Neural cell (in vitro differentiated cells): ENCODE results near the gene NR4A2. TPM values are rescaled to one million over a fixed set of nuclear protein-coding genes. Genes with fewer than 3 reads are reported as not detected.

ENCODE experiments used
- H2AFZ ChIP-seq: fragments of 200-600, 300-800 bp; sonication (generic), shearing (Covaris generic); 2 replicates; pipeline ENCODE4 v1.6.0; 2014; ENCODE audit warnings: low read depth, mild to moderate bottlenecking, antibody characterized with exemption, low read length, moderate library complexity
- H3F3A ChIP-seq: fragments of 200-600 bp; shearing (Covaris generic); 2 replicates; pipeline ENCODE4 v1.6.1; 2016; ENCODE audit warnings: mild to moderate bottlenecking, moderate library complexity, mixed read lengths, antibody characterized with exemption, low read length; ENCODE audit not compliant: insufficient read depth, poor library complexity, severe bottlenecking
- H3K27ac ChIP-seq: fragments of 200-600, 300-800 bp; sonication (generic), shearing (Covaris generic); 2 replicates; pipeline ENCODE4 v1.5.1; 2014; ENCODE audit warnings: mild to moderate bottlenecking, low read length, moderate library complexity
- H3K27me3 ChIP-seq: fragments of 300-800, 200-600 bp; sonication (generic), shearing (Covaris generic); 2 replicates; pipeline ENCODE4 v1.6.0; 2014; ENCODE audit warnings: mild to moderate bottlenecking, low read depth, low read length, moderate library complexity; ENCODE audit not compliant: insufficient read depth
- H3K36me3 ChIP-seq: fragments of 300-800, 200-600 bp; sonication (generic), shearing (Covaris generic); 2 replicates; pipeline ENCODE4 v1.5.1; 2014; ENCODE audit warnings: mild to moderate bottlenecking, antibody characterized with exemption, low read length, moderate library complexity; ENCODE audit not compliant: insufficient read depth
- H3K4me2 ChIP-seq: fragments of 300-800, 200-600 bp; sonication (generic), shearing (Covaris generic); 2 replicates; pipeline ENCODE4 v1.6.0; 2014; ENCODE audit warnings: mild to moderate bottlenecking, low read length
- H3K4me3 ChIP-seq: fragments of 300-800, 200-600 bp; sonication (generic), shearing (Covaris generic); 2 replicates; pipeline ENCODE4 v1.5.1; 2014; ENCODE audit warnings: mild to moderate bottlenecking, low read length, moderate library complexity
- H3K79me2 ChIP-seq: fragments of 200-600 bp; shearing (Covaris generic); replicated peaks from 2 replicates; pipeline ENCODE4 v1.6.0; 2014; ENCODE audit warnings: mild to moderate bottlenecking, low read length, moderate library complexity; ENCODE audit not compliant: insufficient read depth
- H3K9ac ChIP-seq: fragments of 300-800, 200-600 bp; sonication (generic), shearing (Covaris generic); 2 replicates; pipeline ENCODE4 v1.6.1; 2016; ENCODE audit warnings: mild to moderate bottlenecking, low read length, mixed read lengths
- H3K9me2 ChIP-seq: fragments of 200-600 bp; shearing (Covaris generic); 2 replicates; pipeline ENCODE4 v1.6.1; 2016; ENCODE audit warnings: mild to moderate bottlenecking, low read length, mixed read lengths; ENCODE audit not compliant: insufficient read depth
- H3K9me3 ChIP-seq: fragments of 200-600, 300-800 bp; sonication (generic), shearing (Covaris generic); 2 replicates; pipeline ENCODE4 v1.6.1; 2016; ENCODE audit warnings: mild to moderate bottlenecking, mixed run types, low read length, moderate library complexity, mixed read lengths
- H4K20me1 ChIP-seq: fragments of 200-600 bp; shearing (Covaris generic); 2 replicates; pipeline ENCODE4 v1.6.1; 2016; ENCODE audit warnings: mild to moderate bottlenecking, mixed run types; ENCODE audit not compliant: insufficient read depth
- CTCF ChIP-seq: fragments of 450-650 bp; IDR thresholded peaks from 2 replicates; pipeline ENCODE4 v1.5.1; 2014; ENCODE audit warnings: antibody characterized with exemption, mild to moderate bottlenecking, moderate library complexity; ENCODE audit not compliant: poor library complexity, severe bottlenecking
- EP300 ChIP-seq: fragments of 450-650 bp; conservative IDR thresholded peaks from 2 replicates; pipeline ENCODE4 v1.6.1; 2014; ENCODE audit warnings: antibody characterized with exemption, mild to moderate bottlenecking, moderate library complexity; ENCODE audit not compliant: poor library complexity, severe bottlenecking
- EZH2 ChIP-seq: fragments of 200-600, 300-800 bp; shearing (Covaris generic), sonication (generic); IDR thresholded peaks from 2 replicates; pipeline ENCODE4 v1.6.1; 2014; ENCODE audit warnings: antibody characterized with exemption, low read length, borderline replicate concordance, mild to moderate bottlenecking; ENCODE audit not compliant: insufficient read depth, poor library complexity, severe bottlenecking
- MXI1 ChIP-seq: fragments of 450-650 bp; conservative IDR thresholded peaks from 2 replicates; pipeline ENCODE4 v1.6.1; 2014; ENCODE audit warnings: antibody characterized with exemption, mild to moderate bottlenecking; ENCODE audit not compliant: poor library complexity, severe bottlenecking
- POLR2AphosphoS5 ChIP-seq: IDR thresholded peaks from 2 replicates; pipeline ENCODE4 v1.6.1; 2012
- RAD21 ChIP-seq: fragments of 450-650 bp; conservative IDR thresholded peaks from 2 replicates; pipeline ENCODE4 v1.6.1; 2014; ENCODE audit warnings: antibody characterized with exemption, mild to moderate bottlenecking, moderate library complexity
- SMC3 ChIP-seq: fragments of 450-650 bp; conservative IDR thresholded peaks from 2 replicates; pipeline ENCODE4 v1.6.1; 2014; ENCODE audit warnings: antibody characterized with exemption, mild to moderate bottlenecking, moderate library complexity; ENCODE audit not compliant: poor library complexity
- TAF1 ChIP-seq: IDR thresholded peaks from 2 replicates; pipeline ENCODE4 v1.6.1; 2012; ENCODE audit warnings: low read depth
- polyA plus RNA-seq: library from polyadenylated mRNA; depleted of rRNA; stranded (reverse); fragments of >200 nt; gene quantifications from 2 replicates; pipeline ENCODE4 v1.2.3, GENCODE V29; 2014
- TF ChIP-seq, protein P1 (sequence below): IDR thresholded peaks from 2 replicates; pipeline ENCODE4 v1.6.1; 2012; ENCODE audit warnings: borderline replicate concordance

Gene NR4A2
- polyA plus RNA-seq, 1 donor from 2014 or later, result 0.48 TPM

DNA sequence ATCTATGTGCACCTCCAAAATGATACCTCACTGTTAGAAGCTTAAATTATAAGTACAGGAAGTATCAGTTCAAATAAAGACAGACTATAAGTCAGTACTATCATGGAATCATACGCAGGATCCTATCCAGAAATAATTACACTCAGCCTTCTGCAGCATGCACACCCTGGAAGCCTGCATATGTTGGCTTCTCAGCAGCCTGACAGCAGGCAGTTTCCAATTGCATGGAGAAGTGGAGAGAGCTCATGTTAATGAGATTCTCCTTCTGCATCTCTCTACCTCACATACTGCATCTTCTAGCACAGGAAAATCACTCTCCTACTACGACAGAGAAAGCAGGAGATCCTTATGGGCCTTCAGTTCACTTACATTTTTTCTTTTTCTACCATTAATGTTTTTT is 20.5 kb downstream of the NR4A2 start:
- Histone ChIP-seq H3K79me2 (no peaks in the 10 kb centered on the region), H2AFZ (no peak overlapping the region)
- TF ChIP-seq SMC3 (no peak), POLR2AphosphoS5 (no peak), EZH2 (no peak), MXI1 (no peak), TAF1 (no peak), CTCF (no peak), EP300 (no peak), RAD21 (no peak)
- TF ChIP-seq, protein P1, sequence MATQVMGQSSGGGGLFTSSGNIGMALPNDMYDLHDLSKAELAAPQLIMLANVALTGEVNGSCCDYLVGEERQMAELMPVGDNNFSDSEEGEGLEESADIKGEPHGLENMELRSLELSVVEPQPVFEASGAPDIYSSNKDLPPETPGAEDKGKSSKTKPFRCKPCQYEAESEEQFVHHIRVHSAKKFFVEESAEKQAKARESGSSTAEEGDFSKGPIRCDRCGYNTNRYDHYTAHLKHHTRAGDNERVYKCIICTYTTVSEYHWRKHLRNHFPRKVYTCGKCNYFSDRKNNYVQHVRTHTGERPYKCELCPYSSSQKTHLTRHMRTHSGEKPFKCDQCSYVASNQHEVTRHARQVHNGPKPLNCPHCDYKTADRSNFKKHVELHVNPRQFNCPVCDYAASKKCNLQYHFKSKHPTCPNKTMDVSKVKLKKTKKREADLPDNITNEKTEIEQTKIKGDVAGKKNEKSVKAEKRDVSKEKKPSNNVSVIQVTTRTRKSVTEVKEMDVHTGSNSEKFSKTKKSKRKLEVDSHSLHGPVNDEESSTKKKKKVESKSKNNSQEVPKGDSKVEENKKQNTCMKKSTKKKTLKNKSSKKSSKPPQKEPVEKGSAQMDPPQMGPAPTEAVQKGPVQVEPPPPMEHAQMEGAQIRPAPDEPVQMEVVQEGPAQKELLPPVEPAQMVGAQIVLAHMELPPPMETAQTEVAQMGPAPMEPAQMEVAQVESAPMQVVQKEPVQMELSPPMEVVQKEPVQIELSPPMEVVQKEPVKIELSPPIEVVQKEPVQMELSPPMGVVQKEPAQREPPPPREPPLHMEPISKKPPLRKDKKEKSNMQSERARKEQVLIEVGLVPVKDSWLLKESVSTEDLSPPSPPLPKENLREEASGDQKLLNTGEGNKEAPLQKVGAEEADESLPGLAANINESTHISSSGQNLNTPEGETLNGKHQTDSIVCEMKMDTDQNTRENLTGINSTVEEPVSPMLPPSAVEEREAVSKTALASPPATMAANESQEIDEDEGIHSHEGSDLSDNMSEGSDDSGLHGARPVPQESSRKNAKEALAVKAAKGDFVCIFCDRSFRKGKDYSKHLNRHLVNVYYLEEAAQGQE, result no peak

DNA sequence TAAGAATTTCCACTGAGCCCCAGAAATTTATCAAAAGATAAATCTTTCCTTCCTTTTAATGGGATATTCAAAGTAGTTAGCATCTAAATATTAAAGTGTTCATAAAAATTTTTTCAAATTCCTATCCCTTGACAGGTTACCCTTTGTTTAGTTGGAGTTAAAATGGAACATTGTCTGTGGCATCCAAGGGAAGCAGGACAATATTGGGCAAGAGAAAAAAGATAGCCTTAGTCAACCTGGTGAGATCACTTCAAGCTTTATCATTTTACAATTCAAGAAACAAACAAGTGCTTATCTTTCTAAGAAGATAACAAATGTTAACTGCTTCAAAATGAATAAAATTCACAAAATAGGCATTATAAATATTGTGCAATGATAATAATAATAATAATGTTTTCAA is 21.7 kb downstream of the NR4A2 start:
- Histone ChIP-seq H3K4me3 (no peak overlapping the region), H3K27me3 (no peaks in the 10 kb centered on the region), H3K36me3 (no peaks in the 10 kb centered on the region), H3F3A (no peaks in the 10 kb centered on the region), H3K9me3 (no peaks in the 10 kb centered on the region), H3K4me2 (no peak overlapping the region), H3K79me2 (no peaks in the 10 kb centered on the region), H4K20me1 (no peaks in the 10 kb centered on the region), H3K9me2 (no peaks in the 10 kb centered on the region), H3K9ac (no peak overlapping the region), H3K27ac (no peak overlapping the region), H2AFZ (no peak overlapping the region)
- TF ChIP-seq TAF1, result no peak
- no peak for TF ChIP-seq POLR2AphosphoS5
- TF ChIP-seq CTCF, result no peak
- no peak for TF ChIP-seq MXI1
- TF ChIP-seq EP300, result no peak
- TF ChIP-seq SMC3, result no peak
- TF ChIP-seq RAD21, result no peak
- TF ChIP-seq, protein P1, result no peak
- TF ChIP-seq EZH2, result no peak

More for the DNA sequence above, 20.5 kb downstream of the NR4A2 start:
- no peaks in the 10 kb centered on the region for H3K9me3 ChIP-seq
- no peaks in the 10 kb centered on the region for H4K20me1 ChIP-seq
- no peak overlapping the region for H3K4me2 ChIP-seq
- no peak overlapping the region for H3K4me3 ChIP-seq
- H3K27me3 ChIP-seq, result no peaks in the 10 kb centered on the region
- H3K9me2 ChIP-seq, result no peaks in the 10 kb centered on the region
- no peaks in the 10 kb centered on the region for H3F3A ChIP-seq
- no peak overlapping the region for H3K27ac ChIP-seq
- H3K36me3 ChIP-seq, result no peaks in the 10 kb centered on the region
- no peak overlapping the region for H3K9ac ChIP-seq
